Endothelial cell of umbilical vein (primary cell): ENCODE data around the gene NFIC. TPM values are rescaled to one million over a fixed set of nuclear protein-coding genes. Genes with fewer than 3 reads are reported as not detected.

Source experiments
- BruUV-seq: library from RNA; stranded (reverse); fragments of 400-500 nt; replicated peaks from 2 replicates; lab custom pipeline; 2021; lab: Mats Ljungman, UMichigan
- CTCF ChIA-PET: fragments of 300-600, 350-600 bp; sonication (Branson Sonifier 250); formaldehyde crosslinking; loops from one replicate; lab custom pipeline; 2021; ENCODE audit warnings: antibody characterized with exemption, inconsistent platforms; lab: Charles Lee
- POLR2A ChIA-PET: fragments of 300-600, 350-600 bp; sonication (Branson Sonifier 250); formaldehyde crosslinking; loops from one replicate; lab custom pipeline; 2021; ENCODE audit warnings: antibody characterized with exemption, inconsistent platforms; lab: Charles Lee
- DNase-seq: peaks from one replicate; pipeline ENCODE4 v3.0.0-alpha.2; 2011; ENCODE audit warnings: low read depth, low spot score
- FAIRE-seq: peaks from 2 replicates; lab custom pipeline; 2011; peaks lifted over from hg19 to GRCh38; lab: Jason Lieb, UNC
- H2AFZ ChIP-seq: 2 replicates; pipeline ENCODE4 v1.6.0; 2012; ENCODE audit warnings: low read depth, low read length, control low read depth, inconsistent platforms
- H3K27ac ChIP-seq: 2 replicates; pipeline ENCODE4 v1.5.1; 2011; ENCODE audit warnings: low read depth, mild to moderate bottlenecking, control low read depth, low read length, moderate library complexity; ENCODE audit not compliant: insufficient read depth
- H3K27me3 ChIP-seq, 2 experiments: 2 replicates each; pipeline versions ENCODE4 v1.6.0 to v1.6.1; 2011; ENCODE audit warnings: low read length in 2 of 2, mixed read lengths in 1 of 2; ENCODE audit not compliant: control insufficient read depth in 2 of 2, insufficient read depth in 2 of 2
- H3K36me3 ChIP-seq, 2 experiments: 2 replicates in 1 of 2; 3 replicates in 1 of 2; pipeline ENCODE4 v1.5.1; 2011; ENCODE audit warnings: low read length in 2 of 2, mild to moderate bottlenecking in 1 of 2, moderate library complexity in 1 of 2; ENCODE audit not compliant: control insufficient read depth in 2 of 2, insufficient read depth in 2 of 2; ENCODE audit errors: extremely low read depth in 1 of 2
- H3K4me1 ChIP-seq: 3 replicates; pipeline ENCODE4 v1.5.1; 2011; ENCODE audit warnings: mild to moderate bottlenecking, low read length; ENCODE audit not compliant: control insufficient read depth, insufficient read depth; ENCODE audit errors: extremely low read depth
- H3K4me2 ChIP-seq: 2 replicates; pipeline ENCODE4 v1.6.1; 2011; ENCODE audit warnings: low read length, control low read depth, mixed read lengths; ENCODE audit not compliant: insufficient read depth
- H3K4me3 ChIP-seq, 3 experiments: fragments of 200-600 bp in 1 of 3; sonication (generic), shearing (Covaris generic) in 1 of 3; replicated peaks in 1 of 3; 2 replicates each; pipeline ENCODE4 v1.5.1; 2011 to 2016; ENCODE audit warnings: control low read depth in 3 of 3, low read length in 3 of 3, mild to moderate bottlenecking in 2 of 3, inconsistent platforms in 1 of 3, low read depth in 1 of 3, moderate library complexity in 1 of 3; ENCODE audit not compliant: insufficient read depth in 1 of 3
- H3K79me2 ChIP-seq: 2 replicates; pipeline ENCODE4 v1.6.0; 2012; ENCODE audit warnings: low read length, inconsistent platforms; ENCODE audit not compliant: control insufficient read depth, insufficient read depth
- H3K9ac ChIP-seq: replicated peaks from 2 replicates; pipeline ENCODE3; 2011; ENCODE audit warnings: low read length, control low read depth; ENCODE audit not compliant: insufficient read depth; ENCODE audit errors: extremely low read depth
- H3K9me1 ChIP-seq: replicated peaks from 3 replicates; pipeline ENCODE4 v1.6.0; 2011; ENCODE audit warnings: mild to moderate bottlenecking, low read length; ENCODE audit not compliant: control insufficient read depth, insufficient read depth; ENCODE audit errors: extremely low read depth
- H3K9me3 ChIP-seq: replicated peaks from 2 replicates; pipeline ENCODE4 v1.5.1; 2012; ENCODE audit warnings: low read length, inconsistent platforms; ENCODE audit not compliant: control insufficient read depth, insufficient read depth
- H4K20me1 ChIP-seq: replicated peaks from 2 replicates; pipeline ENCODE3; 2011; ENCODE audit warnings: mild to moderate bottlenecking, low read length; ENCODE audit not compliant: control insufficient read depth, insufficient read depth; ENCODE audit errors: extremely low read depth
- CTCF ChIP-seq, 2 donors: IDR thresholded peaks; 1 replicate in 1 of 2; 2 replicates in 1 of 2; pipeline ENCODE4 v1.5.1; 2011; ENCODE audit warnings: low read length in 2 of 2, mild to moderate bottlenecking in 2 of 2, moderate library complexity in 2 of 2, control low read depth in 1 of 2, inconsistent platforms in 1 of 2, low read depth in 1 of 2; ENCODE audit not compliant: insufficient read depth in 1 of 2; ENCODE audit errors: extremely low read depth in 1 of 2
- EZH2 ChIP-seq: IDR thresholded peaks from 2 replicates; pipeline ENCODE4 v1.6.1; 2012; ENCODE audit warnings: borderline replicate concordance, low read depth, mild to moderate bottlenecking, moderate library complexity, low read length, inconsistent platforms; ENCODE audit not compliant: severe bottlenecking
- FOS ChIP-seq: IDR thresholded peaks from 2 replicates; pipeline ENCODE4 v1.6.1; 2011; ENCODE audit warnings: mild to moderate bottlenecking, low read length, moderate library complexity, borderline replicate concordance; ENCODE audit not compliant: insufficient read depth
- GATA2 ChIP-seq: IDR thresholded peaks from 2 replicates; pipeline ENCODE4 v1.7.0; 2011; ENCODE audit warnings: low read depth, mild to moderate bottlenecking, moderate library complexity, mixed read lengths, low read length; ENCODE audit not compliant: insufficient read length, insufficient read depth
- JUN ChIP-seq: IDR thresholded peaks from 2 replicates; pipeline ENCODE4 v1.6.1; 2011; ENCODE audit warnings: borderline replicate concordance, low read depth; ENCODE audit not compliant: insufficient read length, insufficient read depth
- MYC ChIP-seq: IDR thresholded peaks from one replicate; pipeline ENCODE4 v1.6.1; 2011; ENCODE audit warnings: mild to moderate bottlenecking, low read depth, low read length
- POLR2A ChIP-seq: IDR thresholded peaks from 2 replicates; pipeline ENCODE4 v1.6.1; 2012; ENCODE audit warnings: low read depth, mild to moderate bottlenecking, control low read depth, low read length
- POLR2AphosphoS5 ChIP-seq: IDR thresholded peaks from 2 replicates; pipeline ENCODE4 v1.6.1; 2012; ENCODE audit warnings: low read depth, mild to moderate bottlenecking, control low read depth, low read length, moderate library complexity; ENCODE audit not compliant: insufficient read depth
- dilution Hi-C: fragments of 300-500 bp; cut with MboI; formaldehyde crosslinking; loops from one replicate; pipeline ENCODE4 v1.15.0; 2019; ENCODE audit warnings: low sequenced_read_pairs; ENCODE audit not compliant: extremely low pct_ligation_motif_present
- intact Hi-C: fragments of 100-400 bp; cut with micrococcal nuclease; formaldehyde crosslinking; loops from one replicate; pipeline ENCODE4 v1.10.0; 2022
- polyA plus RNA-seq, 4 experiments: library from polyadenylated mRNA; depleted of rRNA in 3 of 4; stranded (reverse) in 3 of 4; unstranded in 1 of 4; fragments of >200 nt; gene quantifications; 2 replicates each; pipeline versions ENCODE4 v1.2.1 to v1.2.3, GENCODE V29; 2011 to 2012; ENCODE audit warnings: missing spikeins in 1 of 4
- total RNA-seq: library from RNA; stranded (reverse); gene quantifications from 2 replicates; pipeline ENCODE4 v1.2.3, GENCODE V29; 2021
- TF ChIP-seq, protein P1 (sequence below): IDR thresholded peaks from 2 replicates; pipeline ENCODE4 v1.6.1; 2011; ENCODE audit not compliant: insufficient read depth, insufficient read length

NFIC gene
- total and polyA plus RNA-seq, 2 donors (not counting 3 experiments of a cell fraction or from before 2014, with no cell fraction given) = 11.4 to 133 TPM

DNA sequence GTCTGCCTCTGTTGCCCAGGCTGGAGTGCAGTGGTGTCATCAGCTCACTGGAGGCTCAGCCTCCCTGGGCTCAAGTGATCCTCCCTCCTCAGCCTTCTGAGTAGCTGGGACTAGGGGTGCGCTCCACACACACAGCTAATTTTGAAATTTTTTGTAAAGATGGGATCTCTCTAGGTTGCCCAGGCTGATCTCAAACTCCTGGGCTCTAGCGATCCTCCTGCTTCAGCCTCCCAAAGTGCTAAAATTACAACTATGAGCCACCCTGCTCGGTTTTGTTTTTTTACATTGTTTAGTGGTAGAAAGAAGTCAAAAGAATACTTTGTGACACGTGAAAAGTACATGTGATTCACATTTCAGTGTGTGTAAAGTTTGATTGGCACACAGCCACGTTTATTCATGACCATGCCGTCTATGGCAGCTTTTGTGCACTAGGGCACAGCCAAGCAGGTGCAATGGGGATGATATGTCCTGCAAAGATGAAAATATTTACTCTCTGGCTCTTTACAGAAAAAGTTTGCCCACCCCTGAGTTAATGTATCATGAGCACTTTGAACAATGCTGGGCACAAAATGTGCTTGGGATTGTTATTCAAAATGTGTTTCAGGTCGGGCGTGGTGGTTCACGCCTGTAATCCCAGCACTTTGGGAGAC, 16.2 kb upstream of the NFIC start:
- TF ChIP-seq CTCF (IDR thresholded peaks at IDR 0.05; ENCODE audit: extremely low read depth in 1 of 2, insufficient read depth in 1 of 2, low read depth in 1 of 2, low read length in 2 of 2) (no peak), FOS (no peak), GATA2 (no peak), EZH2 (no peak), POLR2AphosphoS5 (no peak), MYC (no peak), POLR2A (no peak), JUN (no peak)
- TF ChIP-seq, protein P1, sequence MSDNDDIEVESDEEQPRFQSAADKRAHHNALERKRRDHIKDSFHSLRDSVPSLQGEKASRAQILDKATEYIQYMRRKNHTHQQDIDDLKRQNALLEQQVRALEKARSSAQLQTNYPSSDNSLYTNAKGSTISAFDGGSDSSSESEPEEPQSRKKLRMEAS = no peak

More for the DNA sequence above, 16.2 kb upstream of the NFIC start:
- no peak overlapping the region for H3K27ac ChIP-seq
- no peaks in the 10 kb centered on the region for H3K27me3 ChIP-seq
- H4K20me1 ChIP-seq = no peaks in the 10 kb centered on the region
- H3K79me2 ChIP-seq = no peaks in the 10 kb centered on the region
- no peak overlapping the region for H3K9ac ChIP-seq
- DNase-seq (peak; percentile 41), FAIRE-seq (no peak)
- ChIA-PET POLR2A (interaction anchor here (0.6 kb wide), 1 partner anchor 66 kb away, joined by 5 read pairs; no protein-coding TSS in a partner anchor), CTCF (interaction anchor here (0.6 to 1.3 kb wide), 2 partner anchors 42 to 122 kb away, joined by 3 read pairs; no protein-coding TSS in a partner anchor)
- H3K36me3 ChIP-seq = no peaks in the 10 kb centered on the region
- intact Hi-C loops (no loop called here), dilution Hi-C loops (no loop called here)
- H3K9me1 ChIP-seq = no peaks in the 10 kb centered on the region
- no peaks in the 10 kb centered on the region for H3K9me3 ChIP-seq
- BruUV-seq = no TSS peak
- H3K4me2 ChIP-seq = no peak overlapping the region
- no peak overlapping the region for H3K4me3 ChIP-seq
- no peak overlapping the region for H2AFZ ChIP-seq
- no peaks in the 10 kb centered on the region for H3K4me1 ChIP-seq
